ENCODE measurements around the gene ATF2. TPM values are rescaled to one million over a fixed set of nuclear protein-coding genes. Genes with fewer than 3 reads are reported as not detected.

The ATF2 gene
- total and polyA plus RNA-seq, 2 donors (not counting 3 experiments of a cell fraction or from before 2014, with no cell fraction given) = 36.3 to 57.1 TPM

DNA sequence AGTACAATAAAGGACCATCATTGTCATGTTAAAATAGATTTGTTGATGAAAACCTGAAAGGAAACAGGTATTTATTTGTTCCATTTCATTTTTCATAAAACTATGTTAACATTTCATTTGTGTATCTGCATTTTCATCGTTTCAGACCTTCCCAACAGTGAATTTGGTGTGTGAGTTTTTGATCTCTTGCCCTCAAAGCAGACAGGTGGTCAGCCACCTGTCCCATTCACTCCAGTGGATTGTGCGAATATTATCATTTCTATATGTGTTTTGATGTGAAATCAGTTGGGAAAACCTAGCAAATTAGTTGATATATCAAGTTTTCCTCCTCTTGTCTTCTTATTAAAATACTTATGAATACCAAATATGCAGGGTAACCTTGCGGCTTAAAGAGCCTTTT, 38.9 kb upstream of the ATF2 start:
- no peak for FAIRE-seq

DNA sequence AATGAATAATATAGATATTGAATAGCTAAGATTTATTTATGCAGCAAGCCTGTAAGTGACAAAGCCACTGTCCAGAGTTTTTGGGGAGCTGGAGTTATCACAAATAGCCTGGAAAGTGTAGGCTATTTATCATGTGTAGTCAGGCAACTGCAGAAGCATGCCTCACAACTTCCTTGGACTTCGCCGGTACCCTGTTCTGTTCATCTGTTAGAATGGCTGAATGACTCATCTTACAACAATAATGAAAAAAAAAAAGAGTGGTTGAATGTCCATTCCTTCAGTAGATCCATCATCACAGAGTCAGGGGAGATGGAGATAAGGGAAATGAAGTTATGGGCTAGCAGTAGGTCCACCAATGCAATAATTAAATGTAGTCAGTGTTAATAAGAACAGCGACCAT, 37.5 kb upstream of the ATF2 start:
- Histone ChIP-seq H3K4me2 (ENCODE audit: insufficient read depth, low read length) (no peak overlapping the region), H3K36me3 (ENCODE audit: control insufficient read depth in 2 of 2, extremely low read depth in 1 of 2, insufficient read depth in 2 of 2, low read length in 2 of 2) (no peaks in the 10 kb centered on the region), H3K4me1 (ENCODE audit: control insufficient read depth, extremely low read depth, insufficient read depth, low read length) (no peaks in the 10 kb centered on the region), H3K4me3 (replicated peaks in 1 of 3; ENCODE audit: insufficient read depth in 1 of 3, low read depth in 1 of 3, low read length in 3 of 3) (no peak overlapping the region), H3K9me1 (replicated peaks; ENCODE audit: control insufficient read depth, extremely low read depth, insufficient read depth, low read length) (no peaks in the 10 kb centered on the region), H3K9me3 (replicated peaks; ENCODE audit: control insufficient read depth, insufficient read depth, low read length) (no peaks in the 10 kb centered on the region), H3K27ac (ENCODE audit: insufficient read depth, low read depth, low read length) (no peak overlapping the region), H3K9ac (replicated peaks; ENCODE audit: extremely low read depth, insufficient read depth, low read length) (no peak overlapping the region), H4K20me1 (replicated peaks; ENCODE audit: control insufficient read depth, extremely low read depth, insufficient read depth, low read length) (no peaks in the 10 kb centered on the region), H3K27me3 (ENCODE audit: control insufficient read depth in 2 of 2, insufficient read depth in 2 of 2, low read length in 2 of 2) (peaks cover 0 to 15% of the 10 kb centered on the region in 2 experiments), H2AFZ (ENCODE audit: low read depth, low read length) (no peak overlapping the region), H3K79me2 (ENCODE audit: control insufficient read depth, insufficient read depth, low read length) (no peaks in the 10 kb centered on the region)
- no TSS peak for BruUV-seq (replicated peaks)
- POLR2A ChIA-PET = interaction anchor here (0.6 kb wide), 1 partner anchor 63 kb away, joined by 4 read pairs; no protein-coding TSS in a partner anchor
- TF ChIP-seq MYC (IDR thresholded peaks at IDR 0.05; ENCODE audit: low read depth, low read length) (no peak), FOS (IDR thresholded peaks at IDR 0.05; ENCODE audit: borderline replicate concordance, insufficient read depth, low read length) (peak; percentile 48), POLR2A (IDR thresholded peaks at IDR 0.05; ENCODE audit: low read depth, low read length) (no peak), GATA2 (IDR thresholded peaks at IDR 0.05; ENCODE audit: insufficient read depth, insufficient read length, low read depth, low read length) (no peak), JUN (IDR thresholded peaks at IDR 0.05; ENCODE audit: borderline replicate concordance, insufficient read depth, insufficient read length, low read depth) (peak; percentile 5), POLR2AphosphoS5 (IDR thresholded peaks at IDR 0.05; ENCODE audit: insufficient read depth, low read depth, low read length) (no peak), EZH2 (IDR thresholded peaks at IDR 0.05; ENCODE audit: borderline replicate concordance, low read depth, low read length, severe bottlenecking) (no peak)
- TF ChIP-seq, protein P1, sequence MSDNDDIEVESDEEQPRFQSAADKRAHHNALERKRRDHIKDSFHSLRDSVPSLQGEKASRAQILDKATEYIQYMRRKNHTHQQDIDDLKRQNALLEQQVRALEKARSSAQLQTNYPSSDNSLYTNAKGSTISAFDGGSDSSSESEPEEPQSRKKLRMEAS (IDR thresholded peaks at IDR 0.05; ENCODE audit: insufficient read depth, insufficient read length) = no peak
- TF ChIP-seq, protein P2, sequence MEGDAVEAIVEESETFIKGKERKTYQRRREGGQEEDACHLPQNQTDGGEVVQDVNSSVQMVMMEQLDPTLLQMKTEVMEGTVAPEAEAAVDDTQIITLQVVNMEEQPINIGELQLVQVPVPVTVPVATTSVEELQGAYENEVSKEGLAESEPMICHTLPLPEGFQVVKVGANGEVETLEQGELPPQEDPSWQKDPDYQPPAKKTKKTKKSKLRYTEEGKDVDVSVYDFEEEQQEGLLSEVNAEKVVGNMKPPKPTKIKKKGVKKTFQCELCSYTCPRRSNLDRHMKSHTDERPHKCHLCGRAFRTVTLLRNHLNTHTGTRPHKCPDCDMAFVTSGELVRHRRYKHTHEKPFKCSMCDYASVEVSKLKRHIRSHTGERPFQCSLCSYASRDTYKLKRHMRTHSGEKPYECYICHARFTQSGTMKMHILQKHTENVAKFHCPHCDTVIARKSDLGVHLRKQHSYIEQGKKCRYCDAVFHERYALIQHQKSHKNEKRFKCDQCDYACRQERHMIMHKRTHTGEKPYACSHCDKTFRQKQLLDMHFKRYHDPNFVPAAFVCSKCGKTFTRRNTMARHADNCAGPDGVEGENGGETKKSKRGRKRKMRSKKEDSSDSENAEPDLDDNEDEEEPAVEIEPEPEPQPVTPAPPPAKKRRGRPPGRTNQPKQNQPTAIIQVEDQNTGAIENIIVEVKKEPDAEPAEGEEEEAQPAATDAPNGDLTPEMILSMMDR (IDR thresholded peaks at IDR 0.05; ENCODE audit: extremely low read depth in 1 of 2, insufficient read depth in 1 of 2, low read depth in 1 of 2, low read length in 2 of 2) = no peak
- peak; percentile 16 for DNase-seq (ENCODE audit: low read depth, low spot score)
- FAIRE-seq = no peak
- dilution Hi-C loops (cut with MboI; ENCODE audit: extremely low pct_ligation_motif_present, low sequenced_read_pairs) (no loop called here), intact Hi-C loops (cut with micrococcal nuclease) (no loop called here)
- CTCF ChIA-PET = interaction anchor here (1.3 to 2.8 kb wide), 3 partner anchors 11 to 892 kb away, joined by 3 to 22 read pairs (median 18); no protein-coding TSS in a partner anchor

More for the DNA sequence above, 38.9 kb upstream of the ATF2 start:
- Histone ChIP-seq H4K20me1 (replicated peaks; ENCODE audit: control insufficient read depth, extremely low read depth, insufficient read depth, low read length) (no peaks in the 10 kb centered on the region), H3K9me1 (replicated peaks; ENCODE audit: control insufficient read depth, extremely low read depth, insufficient read depth, low read length) (no peaks in the 10 kb centered on the region), H3K4me2 (ENCODE audit: insufficient read depth, low read length) (no peak overlapping the region), H3K9me3 (replicated peaks; ENCODE audit: control insufficient read depth, insufficient read depth, low read length) (no peaks in the 10 kb centered on the region), H3K9ac (replicated peaks; ENCODE audit: extremely low read depth, insufficient read depth, low read length) (no peak overlapping the region), H2AFZ (ENCODE audit: low read depth, low read length) (no peak overlapping the region), H3K4me3 (replicated peaks in 1 of 3; ENCODE audit: insufficient read depth in 1 of 3, low read depth in 1 of 3, low read length in 3 of 3) (no peak overlapping the region), H3K79me2 (ENCODE audit: control insufficient read depth, insufficient read depth, low read length) (no peaks in the 10 kb centered on the region), H3K4me1 (ENCODE audit: control insufficient read depth, extremely low read depth, insufficient read depth, low read length) (no peaks in the 10 kb centered on the region), H3K27ac (ENCODE audit: insufficient read depth, low read depth, low read length) (no peak overlapping the region), H3K36me3 (ENCODE audit: control insufficient read depth in 2 of 2, extremely low read depth in 1 of 2, insufficient read depth in 2 of 2, low read length in 2 of 2) (no peaks in the 10 kb centered on the region), H3K27me3 (ENCODE audit: control insufficient read depth in 2 of 2, insufficient read depth in 2 of 2, low read length in 2 of 2) (peaks cover 0 to 25% of the 10 kb centered on the region in 2 experiments)
- TF ChIP-seq, protein P2 (IDR thresholded peaks at IDR 0.05; ENCODE audit: extremely low read depth in 1 of 2, insufficient read depth in 1 of 2, low read depth in 1 of 2, low read length in 2 of 2) = no peak
- TF ChIP-seq FOS (IDR thresholded peaks at IDR 0.05; ENCODE audit: borderline replicate concordance, insufficient read depth, low read length) (no peak), POLR2AphosphoS5 (IDR thresholded peaks at IDR 0.05; ENCODE audit: insufficient read depth, low read depth, low read length) (no peak), POLR2A (IDR thresholded peaks at IDR 0.05; ENCODE audit: low read depth, low read length) (no peak), EZH2 (IDR thresholded peaks at IDR 0.05; ENCODE audit: borderline replicate concordance, low read depth, low read length, severe bottlenecking) (no peak), JUN (IDR thresholded peaks at IDR 0.05; ENCODE audit: borderline replicate concordance, insufficient read depth, insufficient read length, low read depth) (no peak), GATA2 (IDR thresholded peaks at IDR 0.05; ENCODE audit: insufficient read depth, insufficient read length, low read depth, low read length) (no peak)
- dilution Hi-C loops (cut with MboI; ENCODE audit: extremely low pct_ligation_motif_present, low sequenced_read_pairs) = no loop called here
- no TSS peak for BruUV-seq (replicated peaks)
- no peak for DNase-seq (ENCODE audit: low read depth, low spot score)
- CTCF ChIA-PET = no interaction called here
- intact Hi-C loops (cut with micrococcal nuclease) = no loop called here
- POLR2A ChIA-PET = no interaction called here

All from endothelial cell of umbilical vein (primary cell).